Mesendoderm (in vitro differentiated cells): ENCODE results near the gene NTF4.
A peak's percentile ranks its signal among the peaks of the same experiment; 100 is the strongest.
"Not testable (repeated sequence)": the region's sequence is repeated elsewhere in the genome, so short reads cannot be mapped to it uniquely, and the experiment has no call there.

ENCODE experiments used
- DNase-seq: peaks from one replicate; pipeline ENCODE4 v3.0.0; 2013
- H2AK5ac ChIP-seq: 2 replicates; pipeline ENCODE4 v1.6.1; 2013; ENCODE audit warnings: low read length, inconsistent platforms
- H2BK120ac ChIP-seq: 2 replicates; pipeline ENCODE4 v1.6.1; 2013; ENCODE audit warnings: low read depth, mild to moderate bottlenecking, low read length, moderate library complexity, mixed read lengths
- H2BK15ac ChIP-seq: replicated peaks from 2 replicates; pipeline ENCODE4 v1.6.1; 2013; ENCODE audit warnings: low read depth, mild to moderate bottlenecking, moderate library complexity
- H2BK5ac ChIP-seq: 2 replicates; pipeline ENCODE4 v1.6.1; 2013; ENCODE audit warnings: low read length, inconsistent platforms
- H3K18ac ChIP-seq: 2 replicates; pipeline ENCODE4 v1.6.1; 2013; ENCODE audit warnings: mild to moderate bottlenecking, low read length, mixed read lengths
- H3K23ac ChIP-seq: one replicate; pipeline ENCODE4 v1.6.1; 2013; ENCODE audit warnings: low read length
- H3K27ac ChIP-seq: 2 replicates; pipeline ENCODE4 v1.5.1; 2013; ENCODE audit warnings: low read depth, mild to moderate bottlenecking, inconsistent platforms, low read length, moderate library complexity
- H3K27me3 ChIP-seq: 2 replicates; pipeline ENCODE4 v1.6.1; 2013; ENCODE audit warnings: low read length, control low read depth, mild to moderate bottlenecking, inconsistent platforms; ENCODE audit not compliant: insufficient read depth, poor library complexity
- H3K36me3 ChIP-seq: 2 replicates; pipeline ENCODE4 v1.6.1; 2013; ENCODE audit warnings: low read length, inconsistent platforms; ENCODE audit not compliant: control insufficient read depth, insufficient read depth
- H3K4ac ChIP-seq: one replicate; pipeline ENCODE4 v1.6.1; 2013; ENCODE audit warnings: low read depth, mild to moderate bottlenecking, low read length, moderate library complexity
- H3K4me1 ChIP-seq: 2 replicates; pipeline ENCODE4 v1.6.1; 2013; ENCODE audit warnings: low read depth, low read length, inconsistent platforms; ENCODE audit not compliant: control insufficient read depth
- H3K4me2 ChIP-seq: 2 replicates; pipeline ENCODE4 v1.6.1; 2013; ENCODE audit warnings: low read length
- H3K4me3 ChIP-seq: 2 replicates; pipeline ENCODE4 v1.5.1; 2013; ENCODE audit warnings: mild to moderate bottlenecking, low read length
- H3K56ac ChIP-seq: one replicate; pipeline ENCODE4 v1.6.1; 2013; ENCODE audit warnings: low read length
- H3K79me1 ChIP-seq: 2 replicates; pipeline ENCODE4 v1.6.1; 2013; ENCODE audit warnings: low read length, inconsistent platforms
- H3K79me2 ChIP-seq: 2 replicates; pipeline ENCODE4 v1.6.1; 2013; ENCODE audit warnings: mild to moderate bottlenecking, low read length; ENCODE audit not compliant: control insufficient read depth, insufficient read depth
- H3K9ac ChIP-seq: 2 replicates; pipeline ENCODE4 v1.6.1; 2013; ENCODE audit warnings: low read length, inconsistent platforms
- H4K5ac ChIP-seq: one replicate; pipeline ENCODE4 v1.6.1; 2013; ENCODE audit warnings: low read length
- H4K8ac ChIP-seq: one replicate; pipeline ENCODE4 v1.6.1; 2013; ENCODE audit warnings: low read depth, mild to moderate bottlenecking, control low read depth, low read length, moderate library complexity
- WGBS: extraction: QIAGEN DNeasy Blood & Tissue Kit; methylation state at CpG from one replicate; pipeline ENCODE4 v1.1.7; 2013; ENCODE audit warnings: low lambda C conversion rate, missing lambda C conversion rate; ENCODE audit not compliant: insufficient coverage; ENCODE audit errors: extremely low coverage; 5-methylcytosine and 5-hydroxymethylcytosine counted together

The NTF4 gene

DNA sequence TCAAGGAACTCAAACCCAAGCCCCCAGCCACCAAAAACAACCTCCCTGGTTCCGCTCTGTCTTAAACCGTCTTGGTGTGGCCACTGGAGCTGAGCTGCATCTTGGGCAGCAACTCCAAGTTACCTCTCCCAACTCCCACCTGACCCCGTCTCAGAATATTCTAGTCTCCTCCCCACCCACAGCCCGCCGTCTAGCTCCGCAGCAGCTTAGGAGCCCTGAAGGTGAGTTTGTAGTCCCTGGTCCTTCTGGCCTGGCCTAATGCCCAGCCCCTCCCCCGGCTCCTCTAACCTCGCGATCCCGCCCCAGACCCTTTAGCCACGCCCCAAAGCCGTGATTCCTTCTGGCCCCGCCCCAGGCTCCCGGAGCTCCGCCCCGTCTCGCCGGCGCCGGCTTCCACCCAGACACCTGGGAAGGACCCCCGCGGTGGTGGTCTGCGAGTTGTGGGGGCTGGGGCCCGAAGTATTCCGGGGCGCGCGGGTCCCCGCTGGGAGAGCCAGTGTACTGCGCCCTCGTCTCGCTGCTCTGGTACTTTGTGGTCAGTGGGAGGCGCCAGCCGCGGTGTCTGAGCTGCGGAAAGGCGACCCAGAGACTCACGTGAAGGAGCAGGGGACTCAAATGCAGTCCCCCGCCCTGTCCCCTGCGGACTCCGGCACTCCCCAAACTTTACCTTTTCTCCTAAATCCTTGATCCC lies 45.2 kb downstream of the NTF4 start:
- Histone ChIP-seq H3K79me1 (no peaks in the 10 kb centered on the region), H2AK5ac (no peak overlapping the region), H4K8ac (no peak overlapping the region), H3K18ac (no peak overlapping the region), H3K4me2 (no peak overlapping the region), H2BK15ac (no peak overlapping the region), H3K79me2 (no peaks in the 10 kb centered on the region), H3K9ac (no peak overlapping the region), H3K23ac (no peak overlapping the region), H3K27ac (no peak overlapping the region), H3K4me3 (no peak overlapping the region), H3K36me3 (no peaks in the 10 kb centered on the region), H2BK5ac (no peak overlapping the region), H4K5ac (no peak overlapping the region), H3K27me3 (no peaks in the 10 kb centered on the region), H3K4me1 (no peaks in the 10 kb centered on the region), H2BK120ac (no peak overlapping the region), H3K4ac (no peak overlapping the region), H3K56ac (peak overlapping the region; percentile 42)
- peak; percentile 57 for DNase-seq
- no CpG with 5 or more reads among the region's 41 CpGs for WGBS

DNA sequence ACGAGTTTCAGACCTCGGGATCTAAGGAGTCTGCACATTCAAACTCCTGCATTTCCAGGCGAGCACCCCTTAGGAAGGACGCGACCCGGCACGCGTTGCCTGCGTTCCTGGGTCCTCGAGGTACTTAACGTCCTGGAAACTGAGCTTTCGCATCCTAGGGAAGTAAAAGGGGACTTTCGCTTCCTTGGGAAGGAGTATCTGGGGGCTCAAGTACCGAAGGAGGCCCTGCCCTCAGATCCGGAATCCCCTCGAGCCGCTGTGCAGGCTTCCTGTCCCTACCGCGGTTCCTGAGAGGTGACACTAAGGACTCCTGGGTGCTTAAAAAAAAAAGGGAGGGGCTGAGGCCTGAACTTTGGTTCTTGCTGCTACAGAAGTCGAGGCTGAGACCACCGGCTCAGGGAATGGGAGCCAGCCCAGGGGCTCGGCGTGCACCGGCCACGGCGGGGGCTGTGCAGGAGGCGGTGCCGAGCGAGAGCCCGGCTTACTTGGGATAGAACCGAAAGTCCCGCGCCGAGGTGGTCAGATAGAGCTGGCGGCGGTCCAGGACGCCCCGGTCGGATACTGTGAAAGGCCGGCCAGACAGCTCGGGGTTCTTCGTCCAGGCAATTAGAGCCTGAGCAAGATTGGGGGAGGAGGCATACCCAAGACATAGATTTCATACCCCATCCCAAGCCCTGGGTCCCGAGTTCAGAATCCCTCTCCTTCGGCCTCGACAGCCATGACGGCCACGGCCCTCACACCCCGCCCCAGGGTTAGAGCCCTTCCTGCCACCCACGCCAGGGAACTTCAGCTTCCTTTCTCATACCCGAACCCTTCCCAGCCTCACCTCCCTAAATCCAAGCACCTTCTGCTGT lies 46.0 kb downstream of the NTF4 start:
- not testable (repeated sequence) for H4K5ac ChIP-seq, H3K23ac ChIP-seq, H2AK5ac ChIP-seq, H3K27ac ChIP-seq, H3K27me3 ChIP-seq, H2BK15ac ChIP-seq, H2BK120ac ChIP-seq, H2BK5ac ChIP-seq, H3K79me1 ChIP-seq, H3K18ac ChIP-seq, H3K4me1 ChIP-seq, DNase-seq, H3K4me3 ChIP-seq, H3K4ac ChIP-seq, H4K8ac ChIP-seq, H3K36me3 ChIP-seq, H3K4me2 ChIP-seq, H3K79me2 ChIP-seq
- Histone ChIP-seq H3K9ac (peak overlapping the region; percentile 57), H3K56ac (peak overlapping the region; percentile 60)
- no CpG with 5 or more reads among the region's 50 CpGs for WGBS

- peak overlapping the region; percentile 57 for H3K9ac ChIP-seq
- H2BK120ac ChIP-seq: no peak overlapping the region
- H3K36me3 ChIP-seq: no peaks in the 10 kb centered on the region
- no peaks in the 10 kb centered on the region for H3K4me1 ChIP-seq
- H3K18ac ChIP-seq: no peak overlapping the region
- peak overlapping the region; percentile 58 for H3K56ac ChIP-seq
- H4K8ac ChIP-seq: no peak overlapping the region
- H4K5ac ChIP-seq: no peak overlapping the region
- H3K27ac ChIP-seq: no peak overlapping the region
- H3K79me1 ChIP-seq: no peaks in the 10 kb centered on the region
- no peak overlapping the region for H3K4ac ChIP-seq
- H3K27me3 ChIP-seq: no peaks in the 10 kb centered on the region
- no peak overlapping the region for H2BK15ac ChIP-seq
- H2BK5ac ChIP-seq: no peak overlapping the region
- peak; percentile 73 for DNase-seq
- H3K23ac ChIP-seq: no peak overlapping the region
- no peaks in the 10 kb centered on the region for H3K79me2 ChIP-seq
- no CpG with 5 or more reads among the region's 62 CpGs for WGBS
- H2AK5ac ChIP-seq: no peak overlapping the region
- no peak overlapping the region for H3K4me3 ChIP-seq
- peak overlapping the region; percentile 44 for H3K4me2 ChIP-seq
Observed at GRCh38 chr19:49017666-49018351, 46.8 kb downstream of the NTF4 start.

DNA sequence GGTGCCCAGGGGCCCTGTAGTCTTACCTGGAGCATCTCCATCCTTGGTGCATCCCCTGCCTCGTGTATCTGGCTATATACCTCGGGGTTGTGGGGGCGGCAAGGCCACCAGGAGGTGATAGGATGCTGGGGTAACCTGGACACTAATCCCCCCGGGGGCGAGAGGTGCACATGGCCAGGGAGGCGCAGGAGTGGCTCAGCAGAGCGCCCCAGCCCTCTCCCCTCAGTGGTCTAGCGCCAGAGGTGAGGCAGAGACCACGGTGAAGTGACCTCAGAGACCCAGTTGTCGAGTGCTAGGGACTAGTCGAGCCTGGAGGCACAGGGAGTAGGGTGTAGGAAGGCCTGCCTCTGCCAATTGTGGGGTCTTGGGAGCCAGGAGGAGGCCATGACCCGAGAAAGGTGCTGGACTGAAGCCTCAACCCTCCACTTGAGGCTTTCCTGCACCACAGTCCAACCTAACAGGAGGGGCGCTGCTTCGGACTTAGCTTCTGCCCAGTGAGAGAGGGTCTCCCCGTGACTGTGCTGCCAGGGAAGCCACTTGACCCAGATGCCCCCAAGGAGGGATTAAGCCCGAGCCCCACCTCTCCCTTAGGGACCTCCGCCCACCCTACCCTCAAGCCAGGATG lies 47.5 kb downstream of the NTF4 start, which contains the start of gene LHB:
LHB (minus strand) TSS at position 51 of the 625 bp plus-strand sequence; CDS start at position 41, 10 bp downstream.
- no peak for DNase-seq
- H3K79me2 ChIP-seq: no peaks in the 10 kb centered on the region
- H3K23ac ChIP-seq: no peak within 1 kb of the TSS
- no peaks in the 10 kb centered on the region for H3K27me3 ChIP-seq
- H2BK5ac ChIP-seq: no peak within 1 kb of the TSS
- peak within 1 kb of the TSS; percentile 58 for H3K56ac ChIP-seq
- H3K4me2 ChIP-seq: peak within 1 kb of the TSS; percentile 44
- H3K4me3 ChIP-seq: no peak within 1 kb of the TSS
- no peak within 1 kb of the TSS for H2AK5ac ChIP-seq
- H4K5ac ChIP-seq: no peak within 1 kb of the TSS
- no peak within 1 kb of the TSS for H3K27ac ChIP-seq
- H3K79me1 ChIP-seq: no peaks in the 10 kb centered on the region
- WGBS: no CpG with 5 or more reads among the region's 17 CpGs
- H3K4me1 ChIP-seq: no peaks in the 10 kb centered on the region
- no peak within 1 kb of the TSS for H3K4ac ChIP-seq
- no peaks in the 10 kb centered on the region for H3K36me3 ChIP-seq
- no peak within 1 kb of the TSS for H2BK120ac ChIP-seq
- peak within 1 kb of the TSS; percentile 57 for H3K9ac ChIP-seq
- H3K18ac ChIP-seq: no peak within 1 kb of the TSS
- no peak within 1 kb of the TSS for H2BK15ac ChIP-seq
- no peak within 1 kb of the TSS for H4K8ac ChIP-seq

DNA sequence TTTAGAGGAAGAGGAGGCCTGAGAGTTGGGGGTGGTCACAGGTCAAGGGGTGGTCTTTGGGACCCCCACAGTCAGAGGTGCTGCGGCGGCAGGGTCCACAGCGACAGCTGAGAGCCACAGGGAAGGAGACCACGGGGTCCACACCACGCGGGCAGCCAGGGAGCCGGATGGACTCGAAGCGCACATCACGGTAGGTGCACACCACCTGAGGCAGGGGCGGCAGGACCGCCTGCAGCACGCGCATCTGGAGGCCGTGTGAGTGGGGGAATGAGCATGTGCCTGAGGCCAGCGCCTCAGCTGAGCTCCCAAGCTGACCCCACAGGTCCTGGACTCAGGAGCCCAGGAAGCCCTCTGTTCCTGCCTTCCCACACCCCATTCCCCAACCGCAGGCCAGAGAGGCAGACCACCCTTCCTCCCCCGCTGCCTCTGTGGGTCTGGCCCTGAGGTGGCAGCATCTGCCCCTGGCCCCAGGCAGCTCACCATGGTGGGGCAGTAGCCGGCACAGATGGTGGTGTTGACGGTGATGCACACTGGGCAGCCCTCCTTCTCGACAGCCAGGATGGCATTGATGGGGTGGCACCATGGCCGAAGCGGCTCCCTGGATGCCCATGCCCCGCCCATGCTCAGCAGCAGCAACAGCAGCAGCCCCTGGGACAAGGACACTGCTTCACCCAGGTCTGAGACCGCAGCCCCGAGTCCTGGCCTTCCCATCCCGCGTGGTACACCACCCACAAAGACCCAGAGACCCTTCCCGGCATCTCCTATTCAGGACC lies 48.4 kb downstream of the NTF4 start:
- Histone ChIP-seq H3K27ac (no peak overlapping the region), H2AK5ac (no peak overlapping the region), H3K36me3 (peaks cover 2% of the 10 kb centered on the region), H3K4me1 (no peaks in the 10 kb centered on the region), H3K4me2 (no peak overlapping the region), H3K79me1 (no peaks in the 10 kb centered on the region), H3K4ac (no peak overlapping the region), H3K79me2 (no peaks in the 10 kb centered on the region), H4K8ac (no peak overlapping the region), H3K56ac (no peak overlapping the region), H3K9ac (no peak overlapping the region), H2BK120ac (no peak overlapping the region), H4K5ac (no peak overlapping the region), H2BK5ac (no peak overlapping the region), H3K18ac (no peak overlapping the region), H2BK15ac (no peak overlapping the region), H3K4me3 (no peak overlapping the region), H3K23ac (no peak overlapping the region), H3K27me3 (no peaks in the 10 kb centered on the region)
- no CpG with 5 or more reads among the region's 29 CpGs for WGBS
- no peak for DNase-seq
